OCI-LY7 (cell line): ENCODE results near the gene DNAJC1.

Experiments
- EZH2phosphoT487 ChIP-seq: fragments of 200-600 bp; sonication (generic); IDR thresholded peaks from 2 replicates; pipeline ENCODE4 v1.6.1; 2018; ENCODE audit warnings: low read depth, borderline replicate concordance, mild to moderate bottlenecking, mixed run types, antibody characterized with exemption, low read length, moderate library complexity, mixed read lengths
- TF ChIP-seq, protein P1 (sequence below): fragments of 200-600 bp; sonication (generic); conservative IDR thresholded peaks from 2 replicates; pipeline ENCODE4 v1.5.1; 2014; ENCODE audit warnings: mild to moderate bottlenecking, antibody characterized with exemption, low read length, moderate library complexity, mixed read lengths

DNA sequence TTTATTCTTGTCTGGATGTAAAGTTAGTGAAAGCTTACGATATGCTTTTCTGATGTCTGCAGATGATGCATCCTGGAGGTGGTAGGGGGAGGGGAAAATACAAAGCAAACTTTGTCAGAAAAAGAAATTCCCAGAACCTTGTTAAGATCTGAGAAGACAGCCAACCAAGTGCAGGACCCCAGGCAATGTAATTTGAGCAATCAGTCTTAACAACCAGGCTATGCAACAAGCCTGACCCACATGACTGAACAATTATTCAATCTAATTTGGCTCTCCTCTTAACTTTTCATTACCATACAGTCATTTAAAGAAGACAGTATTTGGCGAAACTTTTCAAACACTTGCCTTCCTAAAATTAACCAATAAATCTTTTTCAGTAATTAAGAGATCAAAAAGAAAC is 74.5 kb downstream of the DNAJC1 start:
- TF ChIP-seq, protein P1, sequence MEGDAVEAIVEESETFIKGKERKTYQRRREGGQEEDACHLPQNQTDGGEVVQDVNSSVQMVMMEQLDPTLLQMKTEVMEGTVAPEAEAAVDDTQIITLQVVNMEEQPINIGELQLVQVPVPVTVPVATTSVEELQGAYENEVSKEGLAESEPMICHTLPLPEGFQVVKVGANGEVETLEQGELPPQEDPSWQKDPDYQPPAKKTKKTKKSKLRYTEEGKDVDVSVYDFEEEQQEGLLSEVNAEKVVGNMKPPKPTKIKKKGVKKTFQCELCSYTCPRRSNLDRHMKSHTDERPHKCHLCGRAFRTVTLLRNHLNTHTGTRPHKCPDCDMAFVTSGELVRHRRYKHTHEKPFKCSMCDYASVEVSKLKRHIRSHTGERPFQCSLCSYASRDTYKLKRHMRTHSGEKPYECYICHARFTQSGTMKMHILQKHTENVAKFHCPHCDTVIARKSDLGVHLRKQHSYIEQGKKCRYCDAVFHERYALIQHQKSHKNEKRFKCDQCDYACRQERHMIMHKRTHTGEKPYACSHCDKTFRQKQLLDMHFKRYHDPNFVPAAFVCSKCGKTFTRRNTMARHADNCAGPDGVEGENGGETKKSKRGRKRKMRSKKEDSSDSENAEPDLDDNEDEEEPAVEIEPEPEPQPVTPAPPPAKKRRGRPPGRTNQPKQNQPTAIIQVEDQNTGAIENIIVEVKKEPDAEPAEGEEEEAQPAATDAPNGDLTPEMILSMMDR: no peak
- TF ChIP-seq EZH2phosphoT487: no peak
